ENCODE data around the gene POLRMT. TPM values are rescaled to one million over a fixed set of nuclear protein-coding genes. Genes with fewer than 3 reads are reported as not detected.

Gene POLRMT
- total and polyA plus RNA-seq, 2 experiments from 2014 or later = 98.0 to 148 TPM

DNA sequence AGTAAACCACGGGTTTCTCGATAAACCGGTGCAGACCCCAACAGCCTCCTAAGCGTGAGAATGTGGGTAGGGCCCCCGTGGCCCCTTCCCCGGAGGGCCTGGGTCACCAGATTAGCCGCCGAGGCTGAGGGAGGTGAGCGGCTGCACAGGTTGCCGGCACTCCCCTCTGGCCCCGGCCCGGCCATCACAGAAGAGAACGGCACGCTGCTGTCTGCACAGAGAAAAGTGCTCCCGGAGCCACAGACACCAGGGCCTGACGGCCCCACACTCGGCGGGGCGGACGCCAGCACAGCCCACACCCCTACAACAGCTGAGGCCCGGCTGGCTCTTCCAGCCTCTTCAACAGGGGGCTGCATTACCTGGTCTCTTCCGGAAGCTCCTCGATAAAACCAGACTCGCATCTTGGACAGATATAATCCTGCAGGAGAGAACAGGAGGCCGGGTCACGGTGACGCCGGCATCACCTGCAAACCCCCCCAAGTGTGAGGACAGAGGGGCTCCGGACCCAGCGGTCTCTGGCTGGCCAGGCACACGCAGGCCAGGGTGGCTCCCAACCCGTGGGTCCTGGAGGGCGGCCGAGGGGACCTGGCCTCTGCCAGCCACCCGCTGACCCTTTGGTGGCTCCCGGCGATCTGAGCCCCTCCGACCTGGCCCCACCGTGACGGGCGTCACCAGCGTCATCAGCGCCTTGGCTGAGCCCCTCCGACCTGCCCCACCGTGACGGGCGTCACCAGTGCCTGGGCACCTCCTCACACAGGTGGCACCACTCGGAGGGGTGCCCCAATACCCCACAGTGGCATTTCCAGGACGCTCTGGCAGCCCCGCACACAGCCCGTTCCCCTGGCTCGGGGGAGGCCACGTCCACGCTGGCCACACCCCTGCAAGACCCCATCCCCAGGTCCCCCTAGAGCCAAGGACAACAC lies 19.4 kb upstream of the POLRMT start (continued):
- no peak for TF ChIP-seq STAT1 (IDR thresholded peaks at IDR 0.05; ENCODE audit: unreplicated experiment)
- no peak for TF ChIP-seq EZH2 (IDR thresholded peaks at IDR 0.05; ENCODE audit: low read depth, unreplicated experiment)

- no peaks in the 10 kb centered on the region; the same call in 2 of the 3 replicates for H3K4me1 Mint-ChIP-seq
- H3K4me3 Mint-ChIP-seq = no peak overlapping the region
- peaks cover 8% of the 10 kb centered on the region for H3K27me3 Mint-ChIP-seq (ENCODE audit: insufficient read depth, low read depth, poor library complexity)
- Histone ChIP-seq H3K36me3 (ENCODE audit: insufficient read depth) (0 out of 2 replicates have a peak, but pooled peaks cover 3% of the 10 kb centered on the region), H3F3A (replicated peaks; ENCODE audit: low read depth) (peaks cover 3% of the 10 kb centered on the region; the same call in 1 of the 2 replicates), H4K20me1 (replicated peaks; ENCODE audit: insufficient read depth) (peaks cover 20% of the 10 kb centered on the region), H3K27ac (ENCODE audit: low read depth) (0 out of 2 replicates have a peak overlapping the region, but pooled peaks have one; percentile 32), H2AFZ (no peak overlapping the region), H3K9me2 (ENCODE audit: insufficient read depth) (no peaks in the 10 kb centered on the region), H3K27me3 (ENCODE audit: insufficient read depth) (no peaks in the 10 kb centered on the region), H3K4me1 (ENCODE audit: insufficient read depth) (no peaks in the 10 kb centered on the region), H3K4me2 (no peak overlapping the region), H3K79me2 (replicated peaks; ENCODE audit: insufficient read depth) (peaks cover 49% of the 10 kb centered on the region), H3K4me3 (no peak overlapping the region)
- ATAC-seq (no peak), DNase-seq (ENCODE audit: low spot score) (no peak)
- H3K9me3 Mint-ChIP-seq = no peaks in the 10 kb centered on the region
- peaks cover 28% of the 10 kb centered on the region for H3K36me3 Mint-ChIP-seq (ENCODE audit: low read depth)
- no peak overlapping the region for H3K27ac Mint-ChIP-seq
- TF ChIP-seq ZNF331 (CRISPR knock-in tag; IDR thresholded peaks at IDR 0.05; ENCODE audit: low read depth) (no peak), EZH2phosphoT487 (IDR thresholded peaks at IDR 0.05; ENCODE audit: unreplicated experiment) (no peak), NANOG (IDR thresholded peaks at IDR 0.05; ENCODE audit: borderline replicate concordance) (no peak), REST (IDR thresholded peaks at IDR 0.05; ENCODE audit: unreplicated experiment) (no peak), POLR2AphosphoS5 (IDR thresholded peaks at IDR 0.05; ENCODE audit: low read depth) (no peak), JUNB (IDR thresholded peaks at IDR 0.05; ENCODE audit: unreplicated experiment) (no peak), EZH2 (IDR thresholded peaks at IDR 0.05; ENCODE audit: low read depth, unreplicated experiment) (no peak), ZNF462 (CRISPR knock-in tag; IDR thresholded peaks at IDR 0.05) (no peak), ETS1 (IDR thresholded peaks at IDR 0.05) (no peak)
- TF ChIP-seq, protein P1, sequence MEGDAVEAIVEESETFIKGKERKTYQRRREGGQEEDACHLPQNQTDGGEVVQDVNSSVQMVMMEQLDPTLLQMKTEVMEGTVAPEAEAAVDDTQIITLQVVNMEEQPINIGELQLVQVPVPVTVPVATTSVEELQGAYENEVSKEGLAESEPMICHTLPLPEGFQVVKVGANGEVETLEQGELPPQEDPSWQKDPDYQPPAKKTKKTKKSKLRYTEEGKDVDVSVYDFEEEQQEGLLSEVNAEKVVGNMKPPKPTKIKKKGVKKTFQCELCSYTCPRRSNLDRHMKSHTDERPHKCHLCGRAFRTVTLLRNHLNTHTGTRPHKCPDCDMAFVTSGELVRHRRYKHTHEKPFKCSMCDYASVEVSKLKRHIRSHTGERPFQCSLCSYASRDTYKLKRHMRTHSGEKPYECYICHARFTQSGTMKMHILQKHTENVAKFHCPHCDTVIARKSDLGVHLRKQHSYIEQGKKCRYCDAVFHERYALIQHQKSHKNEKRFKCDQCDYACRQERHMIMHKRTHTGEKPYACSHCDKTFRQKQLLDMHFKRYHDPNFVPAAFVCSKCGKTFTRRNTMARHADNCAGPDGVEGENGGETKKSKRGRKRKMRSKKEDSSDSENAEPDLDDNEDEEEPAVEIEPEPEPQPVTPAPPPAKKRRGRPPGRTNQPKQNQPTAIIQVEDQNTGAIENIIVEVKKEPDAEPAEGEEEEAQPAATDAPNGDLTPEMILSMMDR (conservative IDR thresholded peaks at IDR 0.05; ENCODE audit: low read depth in 2 of 2) = no peak
Observed at GRCh38 chr19:651991-652390, 18.7 kb upstream of the POLRMT start.
